Prostate gland (tissue), 2 donors: ENCODE measurements around the gene FLT1. TPM values are rescaled to one million over a fixed set of nuclear protein-coding genes. Genes with fewer than 3 reads are reported as not detected.
A peak's percentile ranks its signal among the peaks of the same experiment; 100 is the strongest.

Source experiments
- DNase-seq: peaks from one replicate; pipeline ENCODE4 v3.0.0-alpha.2; 2019; ENCODE audit warnings: low spot score
- H3K27ac ChIP-seq, 2 donors: fragments of 200-600 bp; sonication (generic); 2 replicates each; pipeline ENCODE4 v1.5.1; 2017 to 2019
- H3K27me3 ChIP-seq: fragments of 200-600 bp; sonication (generic); replicated peaks from 2 replicates; pipeline ENCODE4 v1.5.1; 2019; ENCODE audit not compliant: insufficient read depth
- H3K36me3 ChIP-seq, 2 donors: fragments of 200-600 bp; sonication (generic); 1 replicate in 1 of 2; 2 replicates in 1 of 2; pipeline versions ENCODE4 v1.5.1 to v1.8.1; 2017 to 2019
- H3K4me1 ChIP-seq: fragments of 200-600 bp; sonication (generic); replicated peaks from 2 replicates; pipeline ENCODE4 v1.5.1; 2019
- H3K4me3 ChIP-seq, 2 donors: fragments of 200-600 bp; sonication (generic); 2 replicates each; pipeline ENCODE4 v1.5.1; 2017 to 2019
- H3K9me3 ChIP-seq: fragments of 200-600 bp; sonication (generic); 2 replicates; pipeline ENCODE4 v1.5.1; 2017
- POLR2A ChIP-seq: fragments of 450-650 bp; IDR thresholded peaks from one replicate; pipeline ENCODE4 v1.6.1; 2016; ENCODE audit warnings: antibody characterized with exemption, mild to moderate bottlenecking
- POLR2AphosphoS5 ChIP-seq: sonication (generic); formaldehyde crosslinking; IDR thresholded peaks from one replicate; pipeline ENCODE4 v1.6.1; 2017; ENCODE audit warnings: antibody characterized with exemption
- WGBS: methylation state at CpG from one replicate; pipeline ENCODE4 v1.1.5; 2018; 5-methylcytosine and 5-hydroxymethylcytosine counted together
- intact Hi-C: fragments of 100-400 bp; cut with DNase I; formaldehyde crosslinking; loops from one replicate; pipeline ENCODE4 v1.14.2; 2022
- total RNA-seq, 2 donors: library from RNA; depleted of rRNA; stranded (reverse); fragments of >200 nt; gene quantifications; one replicate each; pipeline ENCODE4 v1.1.0, GENCODE V29; 2016
- TF ChIP-seq, protein P1 (sequence below), 4 experiments: fragments of 200-600 bp in 2 of 4; fragments of 450-650 bp in 2 of 4; sonication (generic) in 2 of 4; IDR thresholded peaks; 1 replicate in 3 of 4; 2 replicates in 1 of 4; pipeline ENCODE4 v1.5.1; 2016 to 2019; ENCODE audit warnings: antibody characterized with exemption in 4 of 4, mild to moderate bottlenecking in 2 of 4, moderate library complexity in 2 of 4

FLT1 gene
- 10 to 100 TPM in 1 of 2 donors, 1 to 10 TPM in 1; 9.1 to 27.0 TPM for total RNA-seq

DNA sequence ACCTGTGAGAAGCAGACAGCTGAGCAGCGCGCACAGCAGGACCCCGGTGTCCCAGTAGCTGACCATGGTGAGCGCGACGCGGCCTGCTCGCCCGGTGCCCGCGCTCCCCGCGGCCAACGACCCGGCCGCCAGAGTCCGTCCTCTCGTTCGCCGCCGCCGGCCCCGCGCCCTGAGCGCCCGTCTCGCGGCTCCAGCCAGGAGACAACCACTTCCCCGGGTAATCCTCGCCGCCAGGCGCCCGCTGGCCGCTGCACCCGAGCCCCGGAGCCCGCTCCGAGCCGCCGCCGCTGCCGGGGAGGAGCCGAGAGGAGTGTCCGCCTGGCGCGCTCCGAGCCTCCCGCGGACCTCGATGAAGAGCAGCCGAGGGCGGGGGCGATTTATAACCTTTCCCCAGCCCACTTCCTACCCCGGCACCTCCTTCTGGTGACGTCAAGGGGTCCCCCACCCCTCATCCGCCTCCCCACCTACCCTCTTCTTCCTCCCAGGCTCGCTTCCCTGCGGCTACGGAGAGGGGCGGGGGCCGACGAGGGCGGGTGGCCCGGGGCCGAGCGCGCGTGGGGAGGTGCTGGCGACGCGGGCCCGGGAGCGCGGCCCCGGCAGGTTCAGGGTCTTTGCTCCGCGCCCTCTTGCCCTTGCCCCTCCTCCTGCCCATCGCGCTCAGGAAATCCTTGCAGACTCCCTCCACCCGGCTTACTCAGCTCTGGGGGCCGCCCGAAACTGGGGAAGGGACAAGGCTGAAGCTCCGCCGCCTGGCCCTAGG is at the start of gene FLT1:
Gene FLT1 (minus strand): TSS at position 351 of the 760 bp plus-strand sequence. CDS start 285 bp downstream, at position 66.
- TF ChIP-seq POLR2AphosphoS5 (no peak), POLR2A (no peak)
- TF ChIP-seq, protein P1, sequence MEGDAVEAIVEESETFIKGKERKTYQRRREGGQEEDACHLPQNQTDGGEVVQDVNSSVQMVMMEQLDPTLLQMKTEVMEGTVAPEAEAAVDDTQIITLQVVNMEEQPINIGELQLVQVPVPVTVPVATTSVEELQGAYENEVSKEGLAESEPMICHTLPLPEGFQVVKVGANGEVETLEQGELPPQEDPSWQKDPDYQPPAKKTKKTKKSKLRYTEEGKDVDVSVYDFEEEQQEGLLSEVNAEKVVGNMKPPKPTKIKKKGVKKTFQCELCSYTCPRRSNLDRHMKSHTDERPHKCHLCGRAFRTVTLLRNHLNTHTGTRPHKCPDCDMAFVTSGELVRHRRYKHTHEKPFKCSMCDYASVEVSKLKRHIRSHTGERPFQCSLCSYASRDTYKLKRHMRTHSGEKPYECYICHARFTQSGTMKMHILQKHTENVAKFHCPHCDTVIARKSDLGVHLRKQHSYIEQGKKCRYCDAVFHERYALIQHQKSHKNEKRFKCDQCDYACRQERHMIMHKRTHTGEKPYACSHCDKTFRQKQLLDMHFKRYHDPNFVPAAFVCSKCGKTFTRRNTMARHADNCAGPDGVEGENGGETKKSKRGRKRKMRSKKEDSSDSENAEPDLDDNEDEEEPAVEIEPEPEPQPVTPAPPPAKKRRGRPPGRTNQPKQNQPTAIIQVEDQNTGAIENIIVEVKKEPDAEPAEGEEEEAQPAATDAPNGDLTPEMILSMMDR (IDR thresholded peaks at IDR 0.05) = no peak
- Histone ChIP-seq H3K36me3 (no peaks in the 10 kb centered on the region), H3K4me1 (no peaks in the 10 kb centered on the region), H3K4me3 (peak within 1 kb of the TSS; percentile 23 to 36), H3K9me3 (no peaks in the 10 kb centered on the region), H3K27me3 (peaks cover 21% of the 10 kb centered on the region), H3K27ac (peak within 1 kb of the TSS in 1 of 2 donors; percentile 47)
- intact Hi-C loops = no loop called here
- WGBS = 1% methylated on average over 55 of the region's 84 CpGs
- DNase-seq = no peak

DNA sequence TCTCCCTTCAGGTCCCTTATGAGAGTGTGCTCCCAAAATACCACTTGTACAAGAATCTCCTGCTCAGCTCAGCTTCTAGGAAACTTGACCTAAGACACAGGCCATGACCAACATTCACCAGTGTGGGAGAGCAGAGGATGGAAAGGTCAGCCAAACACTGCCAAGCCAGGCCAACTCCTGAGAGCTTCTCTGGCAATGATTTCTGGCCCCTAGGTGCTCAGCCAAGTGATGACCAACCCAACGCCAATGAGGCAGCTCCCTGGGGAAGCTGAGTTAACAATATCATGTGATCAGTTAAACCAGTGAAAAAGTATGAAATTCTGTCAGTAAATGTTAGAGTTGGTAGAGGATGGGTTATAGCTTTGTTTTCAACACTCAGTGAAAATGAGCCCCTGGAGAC is 49.1 kb upstream of the FLT1 start:
- DNase-seq = no peak
- Histone ChIP-seq H3K4me1 (no peaks in the 10 kb centered on the region), H3K27ac (no peak overlapping the region), H3K4me3 (no peak overlapping the region), H3K36me3 (no peaks in the 10 kb centered on the region), H3K9me3 (no peaks in the 10 kb centered on the region), H3K27me3 (peaks cover 2% of the 10 kb centered on the region)
- 100% methylated on average over 1 of the region's 1 CpG for WGBS
- intact Hi-C loops = no loop called here
- no peak for TF ChIP-seq POLR2AphosphoS5
- TF ChIP-seq, protein P1 (IDR thresholded peaks at IDR 0.05) = no peak
- TF ChIP-seq POLR2A = no peak

GRCh38 chr13:28542804-28543203 is 47.9 kb upstream of the FLT1 start:
- Histone ChIP-seq H3K27ac (no peak overlapping the region), H3K4me1 (no peaks in the 10 kb centered on the region), H3K27me3 (peaks cover 2% of the 10 kb centered on the region), H3K9me3 (no peaks in the 10 kb centered on the region), H3K4me3 (no peak overlapping the region), H3K36me3 (no peaks in the 10 kb centered on the region)
- DNase-seq = no peak
- WGBS = 91% methylated on average over 4 of the region's 4 CpGs
- TF ChIP-seq, protein P1 (IDR thresholded peaks at IDR 0.05) = no peak
- TF ChIP-seq POLR2AphosphoS5 (no peak), POLR2A (no peak)
- intact Hi-C loops = no loop called here

DNA sequence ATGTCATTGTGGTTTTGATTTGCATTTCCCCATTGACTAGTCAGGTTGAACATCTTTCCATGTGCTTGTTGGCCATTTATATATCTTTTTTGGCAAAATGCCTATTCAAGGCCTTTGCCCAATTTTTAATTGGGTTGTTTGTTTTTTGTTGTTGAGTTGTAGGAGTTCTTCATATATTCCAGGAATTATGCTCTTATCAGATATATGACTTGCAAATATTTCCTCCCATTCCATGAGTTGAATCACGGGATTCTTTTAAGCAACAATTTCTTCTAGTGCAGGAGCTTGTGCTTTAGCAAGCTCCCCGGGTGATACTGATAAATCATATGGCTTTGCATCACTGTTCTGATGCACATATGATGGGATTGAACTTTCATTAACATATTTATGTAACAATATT is 47.0 kb upstream of the FLT1 start:
- WGBS = 82% methylated on average over 2 of the region's 2 CpGs
- intact Hi-C loops = no loop called here
- Histone ChIP-seq H3K9me3 (no peaks in the 10 kb centered on the region), H3K4me3 (no peak overlapping the region), H3K4me1 (no peaks in the 10 kb centered on the region), H3K27ac (no peak overlapping the region), H3K36me3 (no peaks in the 10 kb centered on the region), H3K27me3 (peaks cover 2% of the 10 kb centered on the region)
- TF ChIP-seq, protein P1 (IDR thresholded peaks at IDR 0.05) = no peak
- DNase-seq = no peak

- DNase-seq = no peak
- Histone ChIP-seq H3K36me3 (no peaks in the 10 kb centered on the region), H3K9me3 (no peaks in the 10 kb centered on the region), H3K4me1 (no peaks in the 10 kb centered on the region), H3K27ac (no peak overlapping the region), H3K4me3 (no peak overlapping the region), H3K27me3 (peaks cover 2% of the 10 kb centered on the region)
- intact Hi-C loops = no loop called here
- TF ChIP-seq POLR2AphosphoS5 = no peak
- TF ChIP-seq POLR2A = no peak
- TF ChIP-seq, protein P1 (IDR thresholded peaks at IDR 0.05) = no peak
- 55% methylated on average over 6 of the region's 6 CpGs for WGBS
Observed at GRCh38 chr13:28540612-28541011, 45.7 kb upstream of the FLT1 start.
